T-helper 9 cell (primary cell): Measurements from ENCODE around the gene SPOP.
"Not testable (repeated sequence)": the region's sequence is repeated elsewhere in the genome, so short reads cannot be mapped to it uniquely, and the experiment has no call there.

Experiments used
- DNase-seq: peaks from one replicate; pipeline ENCODE4 v3.0.0-alpha.2; 2020

Gene SPOP

DNA sequence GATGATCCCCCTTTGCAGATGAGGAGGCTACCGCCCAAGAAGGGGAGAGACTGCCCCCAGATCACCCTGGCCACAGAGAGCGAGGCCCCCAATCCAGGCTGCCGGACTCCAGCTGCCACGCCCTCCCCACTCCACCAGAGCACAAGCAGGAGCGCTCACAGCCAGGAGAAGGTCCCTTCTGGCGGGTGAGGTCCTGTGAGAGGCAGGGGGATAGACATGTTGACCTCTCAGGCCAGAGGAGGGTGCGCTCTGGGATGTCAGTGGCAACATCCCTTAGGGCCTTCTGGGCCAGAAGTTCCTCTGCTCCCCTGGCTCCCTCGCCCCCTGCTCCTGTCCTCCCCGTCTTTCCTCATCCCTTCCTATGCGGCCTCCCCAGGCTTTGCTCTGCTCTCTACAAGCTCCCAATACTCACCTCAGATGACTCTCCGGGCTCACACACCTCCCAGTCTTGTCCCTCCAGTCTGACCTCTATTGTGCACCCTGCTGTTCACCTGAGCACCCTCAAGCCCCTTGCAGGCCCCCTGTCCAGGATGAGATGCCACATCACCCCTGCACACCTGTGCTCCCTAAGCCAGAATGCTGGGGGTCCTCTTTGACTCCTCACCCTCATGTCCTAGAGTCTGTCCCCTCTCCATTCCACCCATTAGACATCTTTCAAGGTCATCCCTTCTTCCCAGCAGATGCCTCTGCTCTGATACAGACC lies 107.2 kb downstream of the SPOP start:
- no peak for DNase-seq

DNA sequence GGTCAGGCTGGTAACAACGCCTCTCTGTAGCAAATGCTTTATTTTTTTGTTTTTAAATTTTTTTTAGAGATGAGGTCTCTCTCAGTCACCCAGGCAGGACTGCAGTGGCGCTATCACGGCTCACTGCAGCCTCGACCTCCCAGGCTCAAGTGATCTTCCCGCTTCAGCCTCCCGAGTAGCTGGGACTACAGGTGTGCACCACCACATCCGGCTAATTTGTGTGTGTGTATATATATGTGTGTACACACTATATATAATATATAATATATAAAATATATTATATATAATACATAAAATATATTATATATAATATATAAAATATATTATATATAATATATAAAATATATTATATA lies 109.2 kb downstream of the SPOP start:
- not testable (repeated sequence) for DNase-seq

DNA sequence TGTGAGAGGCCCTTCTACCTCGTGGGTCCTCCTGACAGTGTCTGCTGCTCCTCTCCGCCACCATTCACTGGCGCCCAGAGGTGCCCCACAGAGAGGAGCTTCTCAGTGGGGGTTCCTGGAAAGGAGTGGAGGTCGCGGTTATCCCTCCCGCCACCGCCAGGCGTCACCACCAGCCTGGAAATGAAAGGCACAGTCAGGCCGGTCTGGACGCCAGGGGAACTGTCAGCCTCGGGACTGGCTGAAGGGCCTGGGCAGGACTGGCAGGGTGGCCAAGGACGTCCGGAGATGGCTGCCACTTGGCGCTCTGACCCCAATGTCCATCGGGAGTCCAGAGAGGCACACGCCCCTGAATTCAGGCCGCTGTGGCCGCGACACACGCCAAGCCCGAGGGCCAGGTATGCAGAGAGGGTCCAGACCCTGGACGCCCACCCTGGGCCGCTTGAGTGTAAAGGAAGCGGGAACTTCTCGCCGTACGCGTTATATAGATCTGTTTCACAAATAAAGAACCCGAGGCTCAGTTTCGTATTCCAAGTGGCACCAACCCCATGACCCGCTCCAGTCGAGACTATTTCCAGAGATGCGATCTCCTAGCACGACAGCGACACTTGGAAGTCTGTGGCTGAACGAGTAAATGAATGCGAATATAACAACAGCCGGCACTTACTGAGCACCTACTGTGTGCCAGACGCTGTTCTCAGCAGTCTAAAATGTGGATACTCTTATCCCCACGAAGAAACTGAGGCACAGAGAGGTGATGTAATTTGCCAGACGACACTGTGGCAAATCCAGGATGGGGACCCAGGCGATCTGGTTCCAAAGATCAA lies 109.8 kb downstream of the SPOP start:
- peak; percentile 80 for DNase-seq

DNA sequence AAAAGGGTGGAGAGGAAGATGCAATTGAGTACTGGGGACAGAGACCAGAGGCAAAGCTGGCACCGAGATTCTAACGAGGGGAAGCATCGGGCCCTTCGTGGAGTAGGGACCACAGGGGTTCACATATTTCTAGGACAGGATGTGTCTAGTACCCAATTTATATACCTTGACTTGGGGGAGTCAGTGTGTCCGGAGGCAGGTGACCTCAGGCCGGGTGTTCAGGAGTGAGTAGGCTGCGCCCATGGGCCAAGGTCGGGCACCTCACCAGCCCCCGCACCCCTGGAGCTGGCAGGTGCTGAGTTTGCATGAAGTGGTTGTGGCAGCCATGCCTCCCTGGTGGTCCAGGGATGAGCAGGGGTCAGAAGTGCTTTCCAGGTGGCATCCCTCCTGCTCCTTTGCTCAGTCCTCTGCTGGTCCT lies 110.8 kb downstream of the SPOP start:
- no peak for DNase-seq

DNA sequence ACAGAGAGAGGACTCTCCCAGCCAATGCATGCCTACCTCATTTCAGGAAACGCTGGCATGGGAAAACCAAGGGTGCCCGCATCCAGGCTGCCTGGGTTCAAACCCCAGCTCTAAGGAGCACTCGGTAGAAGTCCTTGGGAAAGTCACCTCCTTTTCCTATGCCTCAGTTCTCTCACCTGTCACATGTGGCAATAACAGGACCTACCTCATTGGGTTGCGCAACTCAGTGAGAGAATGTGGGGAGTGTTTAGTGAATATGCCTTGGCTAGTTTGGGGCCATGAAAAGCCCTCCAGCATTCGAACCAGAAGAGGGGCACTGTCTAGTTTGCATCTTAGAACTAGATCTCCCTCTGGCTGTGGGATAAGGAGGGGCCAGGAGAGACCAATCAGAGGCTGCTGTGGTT lies 111.2 kb downstream of the SPOP start:
- DNase-seq, result no peak

DNA sequence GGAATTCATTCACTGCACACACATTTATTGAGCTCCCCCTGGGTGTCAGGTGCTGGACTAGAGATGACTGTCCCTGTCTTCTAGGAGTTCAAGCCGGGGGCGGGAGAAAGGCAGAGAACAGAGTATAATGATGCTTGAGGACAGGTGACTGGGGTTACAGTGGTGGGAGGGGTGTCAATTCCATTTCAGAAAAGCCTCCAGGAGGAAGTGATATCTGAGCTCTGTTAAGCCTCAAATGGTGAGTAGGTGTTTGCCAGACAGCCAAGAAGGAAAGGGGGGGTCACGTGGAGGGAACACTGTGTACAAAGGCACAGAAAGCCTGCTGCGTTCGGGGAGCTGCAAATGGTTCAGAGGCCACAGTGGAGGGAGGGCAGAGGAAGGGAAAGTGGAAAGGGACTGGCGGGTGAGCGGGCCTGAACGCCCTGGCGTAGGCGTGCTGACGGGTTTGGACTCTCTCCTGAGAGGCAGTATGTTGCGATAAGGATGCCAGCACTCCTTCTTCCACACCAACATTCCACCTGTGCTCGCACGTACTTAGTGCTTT lies 111.9 kb downstream of the SPOP start:
- DNase-seq, result no peak

DNA sequence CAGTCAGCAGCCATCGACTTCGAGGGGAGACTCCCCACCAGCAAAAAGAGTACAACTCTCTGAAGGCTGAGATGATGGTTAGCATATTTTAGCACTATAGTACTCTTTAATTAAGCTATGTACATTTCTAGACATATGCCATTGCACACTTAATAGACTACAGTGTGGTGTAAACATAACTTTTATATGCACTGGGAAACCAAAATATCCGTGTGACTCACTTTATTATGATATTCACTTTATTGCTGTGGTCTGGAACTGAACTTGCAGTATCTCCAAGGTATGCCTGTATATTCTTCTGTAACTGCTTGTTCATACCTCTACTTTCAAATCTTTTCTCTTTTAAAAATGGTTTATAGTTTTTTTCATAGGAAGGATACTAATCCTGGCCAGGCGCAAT lies 113.3 kb downstream of the SPOP start:
- no peak for DNase-seq

DNA sequence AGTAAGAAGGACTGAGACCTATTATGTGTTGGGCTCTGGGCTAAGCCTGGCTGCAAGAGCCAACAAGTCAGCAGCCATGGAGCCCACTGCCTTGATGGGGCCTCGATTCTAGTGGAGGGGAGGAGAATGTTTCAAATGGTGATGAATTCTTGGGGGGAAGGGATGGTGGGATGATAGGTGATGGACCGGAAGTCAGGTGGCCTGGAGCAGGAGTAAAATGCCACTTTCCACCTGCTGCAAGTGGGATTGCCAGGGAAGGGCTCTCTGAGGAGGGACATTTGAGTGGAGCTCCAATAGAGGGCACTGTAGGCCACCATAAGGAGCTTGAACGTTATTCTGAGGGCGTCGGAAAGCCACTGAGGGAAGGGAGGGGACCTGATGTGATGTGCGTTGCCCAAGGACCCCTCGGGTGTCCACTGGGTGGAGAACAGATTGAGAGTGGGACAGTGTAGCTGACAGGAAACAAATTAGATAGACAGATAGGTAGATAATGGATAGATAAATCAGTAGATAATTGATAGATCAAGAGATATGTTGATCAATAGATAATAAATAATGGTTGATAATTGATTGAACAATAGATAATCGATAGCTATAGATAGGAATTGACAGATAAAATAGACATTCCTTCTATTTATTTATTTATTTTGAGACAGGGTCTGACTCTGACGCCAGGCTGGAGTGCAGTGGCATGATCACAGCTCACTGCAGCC lies 120.4 kb downstream of the SPOP start:
- no peak for DNase-seq

DNA sequence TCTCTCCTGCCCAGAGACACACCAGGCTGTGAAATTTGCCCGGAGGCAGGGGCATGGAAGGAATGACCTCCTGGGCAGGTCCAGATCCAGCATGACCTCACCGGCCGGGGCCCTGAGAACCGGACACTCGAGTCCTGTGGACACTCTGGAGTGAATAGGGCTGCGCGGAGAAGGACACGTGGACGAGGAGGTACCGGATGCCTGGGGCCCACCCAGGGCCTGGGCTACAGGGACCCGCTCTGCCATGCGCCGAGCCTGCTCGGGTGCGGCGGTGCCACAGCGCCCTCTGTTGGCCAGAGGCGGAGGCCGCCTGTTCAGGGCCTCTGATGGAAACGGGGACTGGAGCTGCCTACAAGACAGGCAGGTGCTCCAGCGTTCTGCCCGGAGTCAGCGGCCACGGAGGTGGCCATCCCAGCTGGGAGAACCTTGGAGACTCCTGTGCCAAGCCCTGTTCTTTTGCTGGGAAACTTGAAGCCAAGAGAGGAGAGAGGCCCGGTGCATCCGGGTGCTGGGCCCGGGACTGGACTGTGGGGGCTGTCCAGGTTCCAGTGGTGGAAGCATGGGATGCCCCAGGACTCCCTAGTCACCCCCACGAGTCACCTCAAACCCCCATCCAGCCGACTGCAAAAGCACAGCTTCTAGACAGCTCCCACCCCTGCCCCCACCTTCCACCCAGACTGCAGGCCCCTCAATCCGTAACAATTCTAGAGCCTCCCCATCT lies 121.5 kb downstream of the SPOP start:
- peak; percentile 79 for DNase-seq

DNA sequence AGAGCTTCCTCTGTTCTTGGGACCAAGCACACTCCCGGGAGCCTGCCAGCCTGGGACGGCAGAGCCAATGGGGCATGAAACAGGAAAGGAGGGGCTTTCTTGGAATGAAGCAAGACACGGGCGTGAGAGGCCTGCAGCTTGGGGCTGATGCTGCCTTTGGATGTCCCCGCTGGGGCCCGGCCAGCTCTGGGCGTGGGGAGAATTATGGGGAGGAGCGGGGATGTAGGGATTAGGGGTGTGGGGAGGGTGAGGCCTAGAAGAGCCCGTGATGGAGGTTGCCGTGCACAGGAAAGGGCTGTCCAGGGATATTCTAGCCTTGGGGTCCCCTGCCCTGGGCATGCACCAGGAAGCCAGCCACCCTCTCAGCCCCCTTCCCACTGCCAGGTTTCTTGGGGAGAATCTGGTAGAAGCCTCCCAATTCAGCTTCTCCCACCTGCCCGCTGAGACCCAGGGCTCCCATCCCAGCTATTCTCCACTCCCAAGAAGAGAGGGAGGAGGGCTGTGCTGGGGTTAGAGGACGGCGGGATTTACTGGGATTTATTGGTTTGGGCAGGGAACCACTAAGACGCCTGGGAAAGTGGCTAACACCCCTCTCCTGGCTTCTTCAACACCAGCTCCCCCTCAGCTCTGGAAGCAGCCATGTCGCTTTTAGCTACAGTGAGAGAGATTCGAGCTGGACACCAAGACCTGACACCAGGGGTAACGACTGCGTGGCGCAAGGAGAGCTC lies 122.2 kb downstream of the SPOP start:
- no peak for DNase-seq

DNA sequence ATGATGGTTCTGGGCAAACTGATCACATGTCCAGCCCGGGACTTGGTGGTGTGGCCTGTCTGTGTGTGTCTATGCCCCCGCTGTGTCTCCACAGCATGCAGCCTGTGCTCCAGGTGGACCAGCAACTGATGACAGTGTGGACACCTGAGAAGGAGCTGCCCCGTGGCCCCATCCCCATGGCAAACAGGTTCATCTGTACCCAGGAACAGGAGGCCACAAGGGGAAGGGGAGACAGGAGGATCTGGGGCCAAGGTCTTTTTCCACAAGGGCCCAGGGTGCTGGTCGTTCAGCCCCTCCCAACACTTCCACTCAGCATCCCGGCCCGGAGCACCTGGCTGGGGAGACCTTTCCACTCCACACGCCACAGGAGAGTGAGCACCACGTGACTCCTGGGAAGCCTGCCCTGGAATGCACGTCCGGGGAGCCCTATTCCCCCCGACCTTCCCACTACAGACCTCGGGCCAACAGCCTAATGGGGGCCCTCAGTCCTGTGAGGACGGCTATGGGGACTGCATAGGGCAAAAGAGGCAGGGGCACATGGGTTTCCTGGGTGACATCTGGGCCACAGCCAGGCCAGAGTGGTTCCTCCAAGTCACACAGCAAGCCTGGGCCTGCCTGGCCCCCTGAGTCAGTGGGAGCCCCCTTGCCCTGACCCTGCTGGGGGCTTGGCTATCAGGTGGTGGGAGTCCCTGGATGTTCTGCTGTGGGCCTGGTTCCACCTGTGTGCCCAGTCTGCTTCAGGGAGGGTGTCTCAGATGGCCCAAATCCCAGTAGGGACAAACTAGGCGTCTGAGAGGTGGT lies 123.0 kb downstream of the SPOP start:
- DNase-seq, result no peak

DNA sequence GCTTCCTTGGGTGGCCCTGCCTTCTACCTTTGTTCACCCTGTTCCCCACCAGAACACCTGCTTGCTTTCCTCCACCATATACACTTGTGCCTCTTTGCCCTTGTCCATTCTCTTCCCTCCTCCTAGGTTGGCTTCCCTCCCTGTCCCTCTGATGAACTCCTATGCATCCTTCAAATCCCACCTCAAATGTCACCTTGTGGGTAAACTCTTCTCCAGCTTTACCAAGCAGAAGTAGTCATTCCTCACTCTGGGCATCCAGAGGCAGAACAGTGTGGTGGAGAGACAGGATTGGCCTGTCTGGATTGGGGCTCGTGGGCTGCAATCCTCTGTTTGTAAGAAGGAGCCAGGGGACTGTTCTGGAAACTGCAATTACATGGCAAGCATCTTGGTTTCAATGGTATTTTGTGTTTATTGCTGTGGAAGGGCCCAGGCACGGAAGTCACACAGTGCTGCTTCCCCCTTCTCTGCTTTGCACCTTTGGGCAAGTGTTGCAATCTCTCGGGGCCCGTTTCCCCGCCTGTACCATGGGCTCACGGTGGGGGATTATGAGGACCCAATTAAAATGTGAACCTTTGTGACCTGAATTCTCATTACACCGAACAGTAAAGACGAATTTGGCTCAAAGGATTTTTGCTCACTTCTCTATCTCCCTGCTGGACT lies 124.1 kb downstream of the SPOP start:
- DNase-seq, result no peak

DNA sequence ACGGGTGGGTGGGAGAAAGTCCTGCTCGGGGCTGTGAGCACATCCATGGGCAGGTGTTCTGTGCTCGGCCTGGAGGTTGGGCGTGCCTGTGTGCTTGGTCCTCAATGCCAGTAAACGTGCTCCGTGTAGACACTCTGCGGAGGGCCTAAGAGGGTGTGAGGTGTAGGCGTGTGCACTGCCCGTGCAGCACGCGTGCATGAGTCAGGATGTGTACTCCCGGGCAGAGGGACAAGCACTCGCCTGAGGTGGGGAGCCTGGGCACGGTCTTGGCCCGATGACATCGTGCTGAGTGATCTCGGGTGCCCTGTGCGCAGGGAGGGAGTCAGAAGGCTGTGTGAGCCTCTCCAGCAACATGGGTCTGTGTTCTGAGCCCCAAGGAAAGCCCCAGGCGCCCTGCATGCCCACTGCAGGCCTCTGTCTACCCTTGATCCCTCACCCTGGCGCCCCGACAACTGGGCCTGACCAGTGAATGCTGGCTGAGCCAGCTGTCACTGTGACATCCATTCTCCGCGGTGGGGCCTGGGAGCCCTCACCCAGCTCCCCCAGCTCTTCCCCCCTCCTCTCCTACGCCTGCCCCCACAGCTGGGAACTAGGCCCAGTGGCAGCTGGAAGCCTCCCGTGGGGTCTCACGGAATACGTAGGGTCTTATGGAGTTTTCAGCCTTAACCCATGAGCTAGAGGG lies 125.7 kb downstream of the SPOP start:
- no peak for DNase-seq

DNA sequence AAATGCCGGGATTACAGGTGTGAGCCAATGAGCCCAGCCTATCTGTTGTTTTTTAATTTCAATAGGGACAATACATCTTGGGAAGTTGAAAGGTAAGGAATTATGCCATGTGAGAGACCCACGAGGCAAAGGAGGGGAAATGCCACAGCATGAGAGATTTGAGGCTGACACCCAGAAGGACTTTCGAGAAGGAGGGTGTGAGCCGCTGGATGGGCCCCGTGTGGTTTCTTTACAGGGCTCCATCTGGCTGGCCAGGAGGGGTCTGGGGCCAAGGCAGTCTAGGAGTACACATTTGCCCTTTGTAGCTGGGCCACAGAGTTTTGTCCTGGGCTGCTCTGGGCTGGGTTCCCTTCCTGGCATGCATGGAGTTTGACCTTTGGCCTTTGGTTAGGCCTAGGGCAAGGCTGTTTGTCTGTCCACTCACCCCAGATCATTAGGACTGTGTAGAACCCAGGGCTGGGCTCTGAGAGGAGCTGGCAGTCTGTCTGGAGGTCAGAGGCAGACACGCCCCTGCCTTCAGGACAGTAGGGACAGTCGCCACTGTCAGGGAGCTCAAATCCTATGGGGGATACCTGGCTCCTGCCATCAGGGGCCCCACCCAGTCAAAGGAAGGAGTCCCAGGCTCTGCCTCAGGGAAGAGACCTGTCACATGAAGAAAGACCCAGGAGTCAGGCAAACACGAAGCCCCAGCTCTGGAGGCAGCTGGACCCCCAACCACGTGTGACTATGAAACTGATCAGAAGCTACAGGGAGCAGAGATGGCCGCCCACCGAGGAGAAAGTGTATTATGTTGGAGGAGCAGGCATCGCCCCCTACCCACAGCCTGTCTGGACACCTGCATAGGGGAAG lies 126.5 kb downstream of the SPOP start:
- DNase-seq, result no peak

DNA sequence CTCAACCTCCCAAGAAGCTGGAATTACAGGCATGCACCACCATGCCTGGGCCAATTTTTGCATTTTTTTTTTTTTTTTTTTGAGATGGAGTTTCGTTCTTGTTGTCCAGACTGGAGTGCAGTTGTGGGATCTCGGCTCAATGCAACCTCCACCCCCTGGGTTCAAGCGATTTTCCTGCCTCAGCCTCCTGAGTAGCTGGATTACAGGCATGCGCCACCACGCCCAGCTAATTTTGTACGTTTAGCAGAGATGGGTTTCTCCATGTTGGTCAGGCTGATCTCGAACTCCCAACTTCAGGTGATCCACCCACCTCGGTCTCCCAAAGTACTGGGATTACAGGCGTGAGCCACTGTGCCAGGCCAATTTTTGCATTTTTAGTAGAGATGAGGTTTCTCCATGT lies 127.1 kb downstream of the SPOP start:
- DNase-seq, result not testable (repeated sequence)

DNA sequence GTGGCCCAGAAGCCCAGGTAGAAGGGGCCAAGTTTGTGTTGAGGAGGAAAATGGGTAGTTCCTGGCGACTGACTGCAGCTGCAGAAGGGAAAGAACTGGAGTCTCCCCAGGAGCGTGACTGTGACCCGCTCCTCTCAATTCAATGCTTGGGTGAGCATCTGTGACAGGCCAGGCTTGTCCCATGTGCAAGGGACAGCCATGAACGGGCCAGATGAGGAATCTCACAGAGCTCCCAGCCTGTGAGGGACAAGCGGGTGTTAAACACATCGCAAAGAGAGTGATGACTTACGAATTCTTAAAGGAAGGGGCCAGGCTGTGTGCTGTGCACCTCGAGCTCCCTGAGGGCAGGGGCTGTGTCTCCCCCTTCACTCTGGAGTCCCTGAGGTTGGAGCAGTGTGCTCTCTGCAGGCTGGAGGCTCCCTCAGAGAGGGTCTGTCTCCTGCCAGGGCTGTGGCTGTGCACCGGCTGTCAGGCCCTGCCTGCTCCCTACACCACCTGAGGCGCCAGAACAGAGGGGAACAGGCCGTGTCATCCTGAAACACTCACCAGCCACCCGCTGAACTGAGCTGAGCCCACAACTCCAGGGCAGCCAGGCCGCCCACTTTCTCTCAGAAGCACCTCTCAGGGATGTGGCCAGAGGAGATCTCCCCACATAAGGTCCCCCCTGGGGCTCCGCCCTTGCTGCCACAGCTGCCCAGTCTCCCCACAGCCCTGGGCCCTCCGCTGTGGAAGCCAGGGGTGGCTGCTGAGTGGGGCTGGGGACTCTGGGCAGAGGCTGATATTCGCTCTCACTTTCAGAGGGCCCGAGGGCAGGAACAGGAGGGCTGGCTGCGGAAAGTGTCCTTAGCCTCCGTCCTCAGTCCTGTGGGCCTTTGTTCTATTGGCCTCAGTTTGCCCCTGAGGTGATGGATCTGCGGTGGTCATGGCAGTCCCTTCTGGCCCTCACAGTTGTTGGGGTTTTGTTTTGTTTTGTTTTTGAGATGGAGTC lies 127.9 kb downstream of the SPOP start:
- DNase-seq, result no peak

DNA sequence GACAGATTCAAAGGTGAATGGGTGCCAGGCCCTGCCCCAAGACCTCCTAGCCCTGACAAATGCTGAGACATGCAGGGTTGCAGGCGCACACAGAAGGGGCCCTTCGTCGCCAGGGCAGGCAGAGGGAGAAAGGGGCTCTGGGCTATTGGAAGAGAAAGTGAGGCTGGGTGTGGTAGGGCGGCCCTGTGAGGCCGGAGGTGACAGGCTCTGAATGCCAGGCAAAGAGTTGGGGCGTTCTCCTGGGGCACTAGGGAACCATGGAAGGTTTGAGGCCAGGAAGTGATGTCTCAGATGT lies 128.6 kb downstream of the SPOP start:
- no peak for DNase-seq
